Measurements from ENCODE around the gene PLA1A.
"Not testable (repeated sequence)": the region's sequence is repeated elsewhere in the genome, so short reads cannot be mapped to it uniquely, and the experiment has no call there.

- not testable (repeated sequence) for TF ChIP-seq POLR2A, CTCF (IDR thresholded peaks at IDR 0.05)
These were observed 44.8 kb upstream of the PLA1A start for GRCh38 chr3:119552928-119553327.
